A673 (cell line): ENCODE data around the gene IRX3. TPM values are rescaled to one million over a fixed set of nuclear protein-coding genes. Genes with fewer than 3 reads are reported as not detected.

Experiments
- BruUV-seq: library from RNA; stranded (reverse); fragments of 400-500 nt; replicated peaks from 2 replicates; lab custom pipeline; 2021; lab: Mats Ljungman, UMichigan
- CTCF ChIA-PET: fragments of 300-600 bp; sonication (Branson Sonifier 250); formaldehyde crosslinking; loops from one replicate; lab custom pipeline; 2022; ENCODE audit warnings: antibody characterized with exemption; lab: Charles Lee
- POLR2A ChIA-PET: fragments of 300-600 bp; sonication (Branson Sonifier 250); formaldehyde crosslinking; loops from one replicate; lab custom pipeline; 2022; ENCODE audit warnings: antibody characterized with exemption; ENCODE audit not compliant: low non-redundant PET; lab: Charles Lee
- DNase-seq: peaks from one replicate; pipeline ENCODE4 v3.0.0-alpha.2; 2015; ENCODE audit warnings: low spot score
- H3K27ac ChIP-seq: fragments of 200-600 bp; sonication (generic); 2 replicates; pipeline ENCODE4 v1.5.1; 2016; ENCODE audit warnings: mixed run types, low read depth, mild to moderate bottlenecking, mixed read lengths, antibody characterized with exemption, low read length; ENCODE audit not compliant: poor library complexity, severe bottlenecking
- H3K27me3 ChIP-seq: fragments of 200-600 bp; sonication (generic); replicated peaks from 2 replicates; pipeline ENCODE4 v1.6.1; 2017; ENCODE audit warnings: mixed run types, low read depth, mild to moderate bottlenecking, mixed read lengths, antibody characterized with exemption, low read length; ENCODE audit not compliant: insufficient read depth, poor library complexity
- H3K36me3 ChIP-seq: fragments of 200-600 bp; sonication (generic); 2 replicates; pipeline ENCODE4 v1.6.1; 2016; ENCODE audit warnings: mixed run types, mild to moderate bottlenecking, mixed read lengths, antibody characterized with exemption, low read length; ENCODE audit not compliant: insufficient read depth, poor library complexity, severe bottlenecking
- H3K4me1 ChIP-seq: fragments of 200-600 bp; sonication (generic); 2 replicates; pipeline ENCODE4 v1.6.1; 2017; ENCODE audit warnings: mixed run types, mild to moderate bottlenecking, mixed read lengths, antibody characterized with exemption, low read length; ENCODE audit not compliant: insufficient read depth, poor library complexity, severe bottlenecking
- H3K4me3 ChIP-seq: fragments of 200-600 bp; sonication (generic); 2 replicates; pipeline ENCODE4 v1.5.1; 2016; ENCODE audit warnings: low read depth, mixed run types, mild to moderate bottlenecking, mixed read lengths, low read length; ENCODE audit not compliant: poor library complexity, severe bottlenecking
- H3K9me3 ChIP-seq: fragments of 200-600 bp; sonication (generic); 2 replicates; pipeline ENCODE4 v1.6.1; 2016; ENCODE audit warnings: mixed run types, low read depth, mild to moderate bottlenecking, mixed read lengths, antibody characterized with exemption, low read length; ENCODE audit not compliant: poor library complexity, severe bottlenecking
- EZH2 ChIP-seq: fragments of 200-600 bp; sonication (generic); IDR thresholded peaks from 2 replicates; pipeline ENCODE4 v1.6.1; 2017; ENCODE audit warnings: borderline replicate concordance, low read depth, mild to moderate bottlenecking, mixed read lengths, antibody characterized with exemption, low read length; ENCODE audit not compliant: poor library complexity, severe bottlenecking
- intact Hi-C: fragments of 100-400 bp; cut with micrococcal nuclease; formaldehyde crosslinking; loops from one replicate; pipeline ENCODE4 v1.10.0; 2022; ENCODE audit not compliant: unreplicated experiment
- total RNA-seq: library from RNA; stranded (reverse); gene quantifications from 2 replicates; pipeline ENCODE4 v1.2.3, GENCODE V29; 2021
- TF ChIP-seq, protein P1 (sequence below): fragments of 300-800, 200-600 bp; sonication (generic); conservative IDR thresholded peaks from 2 replicates; pipeline ENCODE4 v1.5.1; 2017; ENCODE audit warnings: low read depth, mild to moderate bottlenecking, antibody characterized with exemption, low read length, moderate library complexity, mixed read lengths

IRX3 gene
- total RNA-seq, 1 experiment from 2014 or later: 22.9 TPM

DNA sequence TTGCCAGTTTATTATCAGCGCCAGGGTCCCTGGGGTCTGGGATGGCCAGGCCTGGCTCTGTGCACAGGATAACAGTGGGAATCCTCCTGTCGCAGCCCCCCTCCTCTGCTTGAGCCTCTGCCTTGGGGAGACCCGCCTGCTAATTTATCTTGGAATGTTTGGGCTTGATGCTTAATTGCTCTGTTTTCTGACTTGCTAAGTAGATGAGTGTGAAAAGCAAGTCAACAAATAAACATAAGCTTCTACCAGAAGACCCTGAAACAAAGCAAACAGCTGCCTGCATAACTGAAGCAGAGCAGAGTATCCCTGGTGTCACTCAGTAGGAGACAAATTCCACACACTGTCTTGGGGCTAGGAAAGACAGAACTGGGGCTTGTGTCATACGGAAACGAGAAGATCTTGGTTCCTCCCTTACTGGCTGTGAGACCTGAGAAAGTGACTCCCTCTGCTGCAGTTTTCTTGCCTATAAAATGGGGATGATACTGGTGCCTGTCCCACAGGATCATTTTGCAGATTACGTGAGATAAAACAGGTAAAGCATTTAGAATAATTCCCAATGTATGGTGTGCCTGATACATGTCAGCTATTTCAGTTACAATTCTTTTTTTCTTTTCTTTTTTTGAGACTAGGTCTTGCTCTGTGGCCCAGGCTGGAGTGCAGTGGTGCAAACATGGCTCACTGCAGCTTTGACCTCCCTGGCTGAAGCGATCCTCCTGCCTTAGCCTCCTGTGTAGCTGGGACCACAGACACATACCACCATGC, 44.8 kb upstream of the IRX3 start:
- no peak overlapping the region for H3K4me3 ChIP-seq
- no peaks in the 10 kb centered on the region for H3K27me3 ChIP-seq
- intact Hi-C loops: no loop called here
- POLR2A ChIA-PET: no interaction called here
- no peaks in the 10 kb centered on the region for H3K36me3 ChIP-seq
- no peaks in the 10 kb centered on the region for H3K9me3 ChIP-seq
- no peak overlapping the region for H3K27ac ChIP-seq
- TF ChIP-seq, protein P1, sequence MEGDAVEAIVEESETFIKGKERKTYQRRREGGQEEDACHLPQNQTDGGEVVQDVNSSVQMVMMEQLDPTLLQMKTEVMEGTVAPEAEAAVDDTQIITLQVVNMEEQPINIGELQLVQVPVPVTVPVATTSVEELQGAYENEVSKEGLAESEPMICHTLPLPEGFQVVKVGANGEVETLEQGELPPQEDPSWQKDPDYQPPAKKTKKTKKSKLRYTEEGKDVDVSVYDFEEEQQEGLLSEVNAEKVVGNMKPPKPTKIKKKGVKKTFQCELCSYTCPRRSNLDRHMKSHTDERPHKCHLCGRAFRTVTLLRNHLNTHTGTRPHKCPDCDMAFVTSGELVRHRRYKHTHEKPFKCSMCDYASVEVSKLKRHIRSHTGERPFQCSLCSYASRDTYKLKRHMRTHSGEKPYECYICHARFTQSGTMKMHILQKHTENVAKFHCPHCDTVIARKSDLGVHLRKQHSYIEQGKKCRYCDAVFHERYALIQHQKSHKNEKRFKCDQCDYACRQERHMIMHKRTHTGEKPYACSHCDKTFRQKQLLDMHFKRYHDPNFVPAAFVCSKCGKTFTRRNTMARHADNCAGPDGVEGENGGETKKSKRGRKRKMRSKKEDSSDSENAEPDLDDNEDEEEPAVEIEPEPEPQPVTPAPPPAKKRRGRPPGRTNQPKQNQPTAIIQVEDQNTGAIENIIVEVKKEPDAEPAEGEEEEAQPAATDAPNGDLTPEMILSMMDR: no peak
- no peak for TF ChIP-seq EZH2
- BruUV-seq: no TSS peak
- CTCF ChIA-PET: no interaction called here
- no peaks in the 10 kb centered on the region for H3K4me1 ChIP-seq
- no peak for DNase-seq

DNA sequence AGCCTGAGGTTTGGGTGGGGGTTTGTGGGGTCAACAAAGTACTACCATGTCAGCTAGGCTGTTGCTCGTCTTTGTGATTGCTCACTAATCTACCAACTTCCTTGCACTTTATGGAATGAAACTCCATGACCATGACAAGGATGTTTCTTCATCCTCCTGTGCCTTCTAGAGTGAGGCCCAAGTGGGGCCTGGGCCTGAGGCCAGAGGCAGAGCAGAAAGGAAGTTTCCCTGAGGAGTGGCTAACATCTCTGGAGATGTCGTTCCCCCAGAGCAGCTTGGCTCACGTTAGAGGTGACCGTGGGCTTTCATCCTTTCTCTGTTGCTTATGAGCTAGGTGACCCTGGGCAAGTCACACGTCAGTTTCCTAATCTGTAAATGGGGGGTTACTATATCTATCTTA, 41.0 kb upstream of the IRX3 start:
- ChIA-PET CTCF (no interaction called here), POLR2A (no interaction called here)
- Histone ChIP-seq H3K9me3 (no peaks in the 10 kb centered on the region), H3K27ac (no peak overlapping the region), H3K27me3 (no peaks in the 10 kb centered on the region), H3K4me3 (no peak overlapping the region), H3K4me1 (no peaks in the 10 kb centered on the region), H3K36me3 (no peaks in the 10 kb centered on the region)
- BruUV-seq: no TSS peak
- no peak for DNase-seq
- intact Hi-C loops: no loop called here
- TF ChIP-seq, protein P1: no peak
- TF ChIP-seq EZH2: no peak

DNA sequence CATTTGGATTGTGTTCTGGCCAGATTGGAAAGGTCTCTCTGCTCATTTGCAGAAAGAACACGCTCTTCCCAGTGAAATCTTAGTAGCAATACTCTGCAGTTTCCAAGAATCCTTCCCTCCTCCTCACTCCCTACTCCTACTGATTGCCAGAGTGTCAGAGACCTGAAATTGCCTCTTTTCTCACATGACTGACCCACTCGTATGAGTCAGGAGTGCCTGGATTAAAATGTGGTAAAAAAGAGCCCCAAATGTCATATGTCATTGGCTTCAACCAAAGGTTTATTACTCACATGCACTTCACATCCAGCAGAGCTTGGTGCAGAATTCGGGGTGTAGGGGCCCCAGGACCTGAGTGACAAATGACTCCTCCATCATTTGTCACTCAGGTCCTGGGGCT, 39.7 kb upstream of the IRX3 start:
- no TSS peak for BruUV-seq
- Histone ChIP-seq H3K27ac (no peak overlapping the region), H3K36me3 (no peaks in the 10 kb centered on the region), H3K4me1 (no peaks in the 10 kb centered on the region), H3K9me3 (no peaks in the 10 kb centered on the region), H3K4me3 (no peak overlapping the region), H3K27me3 (no peaks in the 10 kb centered on the region)
- DNase-seq: no peak
- POLR2A ChIA-PET: no interaction called here
- CTCF ChIA-PET: no interaction called here
- intact Hi-C loops: no loop called here
- no peak for TF ChIP-seq EZH2
- TF ChIP-seq, protein P1: no peak
